H1 (cell line): Measurements from ENCODE around the gene SMTNL2. TPM values are rescaled to one million over a fixed set of nuclear protein-coding genes. Genes with fewer than 3 reads are reported as not detected.

Experiments used
- CTCF ChIA-PET: fragments of 300-600 bp; sonication (Branson Sonifier 250); formaldehyde crosslinking; loops from one replicate; lab custom pipeline; 2021; ENCODE audit not compliant: partially characterized antibody; lab: Charles Lee
- POLR2A ChIA-PET: fragments of 300-600 bp; sonication (Branson Sonifier 250); formaldehyde crosslinking; loops from one replicate; lab custom pipeline; 2021; ENCODE audit warnings: inconsistent platforms; ENCODE audit not compliant: partially characterized antibody; lab: Charles Lee
- DNase-seq, 2 experiments: peaks; one replicate each; pipeline versions ENCODE4 v3.0.0 to v3.0.0-alpha.2; 2010 to 2022; ENCODE audit warnings: low spot score in 2 of 2, low read depth in 1 of 2, mixed read lengths in 1 of 2
- FAIRE-seq: peaks from 2 replicates; lab custom pipeline; 2011; peaks lifted over from hg19 to GRCh38; lab: Jason Lieb, UNC
- H2AFZ ChIP-seq: 2 replicates; pipeline ENCODE4 v1.8.1; 2012; ENCODE audit warnings: low read length, inconsistent platforms
- H2AK5ac ChIP-seq: 2 replicates; pipeline ENCODE4 v1.6.1; 2013; ENCODE audit warnings: low read depth, low read length
- H2BK120ac ChIP-seq: replicated peaks from 2 replicates; pipeline ENCODE3; 2013; ENCODE audit warnings: low read depth, low read length, inconsistent platforms
- H2BK12ac ChIP-seq: 2 replicates; pipeline ENCODE4 v1.6.1; 2013; ENCODE audit warnings: low read depth, low read length
- H2BK15ac ChIP-seq: 2 replicates; pipeline ENCODE4 v1.6.1; 2013; ENCODE audit warnings: low read length
- H2BK20ac ChIP-seq: 2 replicates; pipeline ENCODE4 v1.6.1; 2013; ENCODE audit warnings: low read length
- H2BK5ac ChIP-seq: 2 replicates; pipeline ENCODE4 v1.6.1; 2013; ENCODE audit warnings: low read depth, low read length
- H3K14ac ChIP-seq: 2 replicates; pipeline ENCODE4 v1.6.1; 2013; ENCODE audit warnings: inconsistent platforms; ENCODE audit not compliant: insufficient read length
- H3K18ac ChIP-seq: 2 replicates; pipeline ENCODE4 v1.6.1; 2013; ENCODE audit warnings: low read length; ENCODE audit errors: extremely low read depth
- H3K23ac ChIP-seq: 2 replicates; pipeline ENCODE4 v1.6.1; 2013; ENCODE audit warnings: inconsistent platforms; ENCODE audit not compliant: insufficient read length
- H3K23me2 ChIP-seq: 2 replicates; pipeline ENCODE4 v1.6.1; 2013; ENCODE audit warnings: low read depth, low read length
- H3K27ac ChIP-seq: 2 replicates; pipeline ENCODE4 v1.6.1; 2011; ENCODE audit warnings: low read depth, low read length, inconsistent platforms
- H3K27me3 ChIP-seq, 4 experiments: replicated peaks in 1 of 4; 1 replicate in 1 of 4; 2 replicates in 3 of 4; pipeline versions ENCODE4 v1.6.1 to v1.8.1; 2011 to 2013; ENCODE audit warnings: low read length in 3 of 4, mild to moderate bottlenecking in 3 of 4, inconsistent platforms in 2 of 4, mixed read lengths in 2 of 4, moderate library complexity in 1 of 4; ENCODE audit not compliant: control insufficient read depth in 3 of 4, insufficient read depth in 3 of 4; ENCODE audit errors: extremely low read depth in 1 of 4
- H3K36me3 ChIP-seq, 4 experiments: 2 replicates each; pipeline versions ENCODE4 v1.6.1 to v1.8.1; 2011 to 2013; ENCODE audit warnings: mild to moderate bottlenecking in 4 of 4, low read length in 3 of 4, moderate library complexity in 2 of 4, control low read depth in 1 of 4, inconsistent platforms in 1 of 4; ENCODE audit not compliant: insufficient read depth in 4 of 4, control insufficient read depth in 2 of 4
- H3K4ac ChIP-seq: replicated peaks from 2 replicates; pipeline ENCODE3; 2013; ENCODE audit warnings: low read length, low read depth, mixed read lengths, inconsistent platforms; ENCODE audit not compliant: insufficient read length
- H3K4me1 ChIP-seq, 4 experiments: replicated peaks in 1 of 4; 1 replicate in 1 of 4; 2 replicates in 3 of 4; pipeline versions ENCODE4 v1.6.1 to v1.8.1; 2011 to 2013; ENCODE audit warnings: low read length in 3 of 4, inconsistent platforms in 2 of 4, mixed read lengths in 1 of 4; ENCODE audit not compliant: insufficient read depth in 4 of 4, control insufficient read depth in 3 of 4
- H3K4me2 ChIP-seq, 2 experiments: 2 replicates each; pipeline versions ENCODE4 v1.6.1 to v1.8.1; 2011 to 2013; ENCODE audit warnings: low read depth in 2 of 2, low read length in 2 of 2, control low read depth in 1 of 2, inconsistent platforms in 1 of 2, mild to moderate bottlenecking in 1 of 2; ENCODE audit not compliant: insufficient read depth in 1 of 2
- H3K4me3 ChIP-seq, 4 experiments: fragments of 200-600, 300-600 bp in 1 of 4; sonication (generic), shearing (Covaris generic), sonication (Bioruptor Twin) in 1 of 4; 2 replicates each; pipeline versions ENCODE4 v1.5.1 to v1.8.1; 2011 to 2016; ENCODE audit warnings: low read length in 4 of 4, low read depth in 3 of 4, control low read depth in 2 of 4, inconsistent platforms in 2 of 4, mild to moderate bottlenecking in 2 of 4, mixed read lengths in 1 of 4, moderate library complexity in 1 of 4; ENCODE audit not compliant: insufficient read depth in 2 of 4; ENCODE audit errors: extremely low read depth in 1 of 4
- H3K56ac ChIP-seq: replicated peaks from 2 replicates; pipeline ENCODE3; 2013; ENCODE audit warnings: low read depth, mild to moderate bottlenecking, mixed read lengths, low read length, inconsistent platforms; ENCODE audit not compliant: insufficient read length
- H3K79me1 ChIP-seq: 2 replicates; pipeline ENCODE4 v1.6.1; 2013; ENCODE audit warnings: low read depth, low read length, control low read depth
- H3K79me2 ChIP-seq, 2 experiments: 2 replicates each; pipeline versions ENCODE4 v1.6.1 to v1.8.1; 2012 to 2013; ENCODE audit warnings: low read length in 2 of 2, mild to moderate bottlenecking in 2 of 2, inconsistent platforms in 1 of 2; ENCODE audit not compliant: insufficient read depth in 2 of 2, control insufficient read depth in 1 of 2
- H3K9ac ChIP-seq, 4 experiments: replicated peaks in 1 of 4; 1 replicate in 1 of 4; 2 replicates in 3 of 4; pipeline versions ENCODE4 v1.6.1 to v1.8.1; 2011 to 2013; ENCODE audit warnings: low read depth in 3 of 4, low read length in 3 of 4, control low read depth in 2 of 4, mild to moderate bottlenecking in 2 of 4, moderate library complexity in 2 of 4, inconsistent platforms in 1 of 4; ENCODE audit errors: extremely low read depth in 1 of 4
- H3K9me3 ChIP-seq, 2 experiments: 2 replicates each; pipeline versions ENCODE4 v1.6.1 to v1.8.1; 2012 to 2013; ENCODE audit warnings: mild to moderate bottlenecking in 2 of 2, moderate library complexity in 2 of 2, control low read depth in 1 of 2, inconsistent platforms in 1 of 2, low read depth in 1 of 2, low read length in 1 of 2, mixed read lengths in 1 of 2; ENCODE audit not compliant: insufficient read depth in 2 of 2
- H4K20me1 ChIP-seq, 2 experiments: replicated peaks in 1 of 2; 2 replicates each; pipeline versions ENCODE3 to v1.8.1; 2011 to 2013; ENCODE audit warnings: inconsistent platforms in 2 of 2, low read length in 2 of 2, mild to moderate bottlenecking in 1 of 2; ENCODE audit not compliant: insufficient read depth in 2 of 2, control insufficient read depth in 1 of 2
- H4K5ac ChIP-seq: 2 replicates; pipeline ENCODE4 v1.6.1; 2013; ENCODE audit warnings: low read length, low read depth, mixed read lengths, inconsistent platforms; ENCODE audit not compliant: insufficient read length
- H4K8ac ChIP-seq: 2 replicates; pipeline ENCODE4 v1.8.0; 2013; ENCODE audit warnings: mild to moderate bottlenecking, moderate library complexity, low read length, inconsistent platforms; ENCODE audit not compliant: insufficient read depth; ENCODE audit errors: extremely low read depth
- H4K91ac ChIP-seq: replicated peaks from 2 replicates; pipeline ENCODE3; 2013; ENCODE audit warnings: low read length, mixed read lengths, inconsistent platforms; ENCODE audit not compliant: insufficient read length
- FOSL1 ChIP-seq: IDR thresholded peaks from 2 replicates; pipeline ENCODE4 v1.6.1; 2011; ENCODE audit warnings: mild to moderate bottlenecking, low read depth, low read length, moderate library complexity; ENCODE audit not compliant: insufficient read depth
- HDAC2 ChIP-seq, 2 experiments: fragments of 300-600 bp in 1 of 2; sonication (generic) in 1 of 2; IDR thresholded peaks; 2 replicates each; pipeline ENCODE4 v1.6.1; 2011 to 2012; ENCODE audit warnings: low read depth in 2 of 2, low read length in 2 of 2, mild to moderate bottlenecking in 2 of 2, moderate library complexity in 2 of 2, borderline replicate concordance in 1 of 2, inconsistent platforms in 1 of 2
- RAD21 ChIP-seq, 2 experiments: IDR thresholded peaks in 1 of 2; conservative IDR thresholded peaks in 1 of 2; 2 replicates each; pipeline ENCODE4 v1.6.1; 2011; ENCODE audit warnings: low read depth in 2 of 2, low read length in 2 of 2, improper control_type of control experiment in 1 of 2, inconsistent platforms in 1 of 2, mild to moderate bottlenecking in 1 of 2, moderate library complexity in 1 of 2
- SAP30 ChIP-seq: fragments of 300-600 bp; sonication (generic); IDR thresholded peaks from 2 replicates; pipeline ENCODE4 v1.7.1; 2012; ENCODE audit warnings: low read length, moderate library complexity, mild to moderate bottlenecking, inconsistent platforms; ENCODE audit not compliant: insufficient read depth, insufficient replicate concordance
- TCF12 ChIP-seq: IDR thresholded peaks from 2 replicates; pipeline ENCODE4 v1.6.1; 2011; ENCODE audit warnings: low read depth, mild to moderate bottlenecking, low read length
- WGBS, 2 experiments: shearing (Covaris generic) in 1 of 2; methylation state at CpG; one replicate each; pipeline versions ENCODE4 v1.1.6 to v1.1.7; 2013 to 2015; ENCODE audit warnings: low lambda C conversion rate in 2 of 2, mixed read lengths in 2 of 2, inconsistent platforms in 1 of 2, low coverage in 1 of 2, missing lambda C conversion rate in 1 of 2; ENCODE audit not compliant: insufficient replicate concordance in 2 of 2, insufficient coverage in 1 of 2, insufficient read length in 1 of 2; ENCODE audit errors: extremely low coverage in 1 of 2, missing lambda C conversion rate in 1 of 2; 5-methylcytosine and 5-hydroxymethylcytosine counted together
- polyA plus RNA-seq, 7 experiments: library from polyadenylated mRNA; depleted of rRNA in 3 of 7; stranded (reverse) in 5 of 7; unstranded in 2 of 7; fragments of >200 nt in 5 of 7; fragments of 200-250 nt in 2 of 7; gene quantifications; 1 replicate in 5 of 7; 2 replicates in 1 of 7; 4 replicates in 1 of 7; pipeline versions ENCODE4 v1.2.1 to v1.2.3, GENCODE V29; 2011 to 2013; ENCODE audit warnings: missing spikeins in 2 of 7, mixed read lengths in 2 of 7
- total RNA-seq: library from RNA; stranded (reverse); fragmentation: NEBNext Ultra II Directional; extraction: Animal tissue kit (Norgen Biotek cat#: 25700); gene quantifications from 2 replicates; pipeline ENCODE4 v1.2.1, GENCODE V29; 2021

SMTNL2 gene
- total and polyA plus RNA-seq, 2 of the 8 experiments (the other 6 are each of a cell fraction or from before 2014, with no cell fraction given), result 3.6 to 4.5 TPM

DNA sequence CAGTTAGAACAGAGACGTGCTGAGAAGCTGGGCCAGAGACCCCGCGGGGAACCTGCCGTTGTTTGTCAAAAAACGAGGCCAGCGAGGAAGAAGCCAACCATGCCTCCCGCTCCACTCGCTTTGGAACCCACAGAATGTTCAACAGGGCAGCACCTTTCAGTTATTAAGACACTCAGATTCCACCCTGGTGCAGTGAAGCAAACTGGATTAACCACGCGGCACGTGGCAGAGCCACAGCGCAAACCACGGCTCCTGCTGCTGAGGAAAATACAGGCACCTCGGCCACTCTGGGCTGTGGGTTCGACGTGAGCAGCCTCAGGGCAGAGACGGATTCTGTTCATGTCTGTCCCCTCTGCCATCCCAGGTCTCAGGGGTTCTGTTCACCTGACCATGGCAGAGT, 32.8 kb downstream of the SMTNL2 start:
- H2BK20ac ChIP-seq, result no peak overlapping the region; the same call in 1 of the 2 replicates
- ChIA-PET POLR2A (no interaction called here), CTCF (interaction anchor here (0.6 to 3.0 kb wide), 4 partner anchors 33 to 481 kb away, joined by 3 to 19 read pairs (median 4); no protein-coding TSS in a partner anchor)
- no peaks in the 10 kb centered on the region for H3K36me3 ChIP-seq
- 0 out of 2 replicates have a peak overlapping the region, but pooled peaks have one; percentile 16 for H2AFZ ChIP-seq
- no peak overlapping the region for H3K4ac ChIP-seq
- H3K9me3 ChIP-seq, result no peaks in the 10 kb centered on the region
- no peaks in the 10 kb centered on the region; the same call in 1 of the 2 replicates for H3K23me2 ChIP-seq
- no peak overlapping the region for H2BK5ac ChIP-seq
- peak overlapping the region; percentile 41; the same call in 1 of the 2 replicates for H4K8ac ChIP-seq
- H2BK15ac ChIP-seq, result peak overlapping the region; percentile 66; the same call in 1 of the 2 replicates
- peaks cover 0 to 6% (median 0%) of the 10 kb centered on the region in 4 experiments; a peak in 2 of 7 replicates for H3K4me1 ChIP-seq
- H3K23ac ChIP-seq, result no peak overlapping the region
- H3K18ac ChIP-seq, result no peak overlapping the region
- WGBS, 2 experiments, result 92% methylated on average over 17 of the region's 17 CpGs; no CpG with 5 or more reads in 1 of the 2 experiments
- no peak overlapping the region for H3K4me2 ChIP-seq
- H3K56ac ChIP-seq, result no peak overlapping the region
- 0 out of 7 replicates have a peak, but pooled peaks cover 0 to 2% (median 0%) of the 10 kb centered on the region in 4 experiments for H3K27me3 ChIP-seq
- no peak overlapping the region for H3K27ac ChIP-seq
- no peak overlapping the region for H3K4me3 ChIP-seq
- H3K79me1 ChIP-seq, result no peaks in the 10 kb centered on the region
- H3K9ac ChIP-seq, result no peak overlapping the region
- no peak for FAIRE-seq
- no peak overlapping the region for H3K14ac ChIP-seq
- no peak for DNase-seq
- peak overlapping the region; percentile 53; the same call in 1 of the 2 replicates for H2BK12ac ChIP-seq
- no peak overlapping the region for H4K5ac ChIP-seq
- no peak overlapping the region for H2BK120ac ChIP-seq
- no peak overlapping the region for H2AK5ac ChIP-seq
- H4K20me1 ChIP-seq, result no peaks in the 10 kb centered on the region
- no peaks in the 10 kb centered on the region for H3K79me2 ChIP-seq
- H4K91ac ChIP-seq, result no peak overlapping the region
- TF ChIP-seq FOSL1, result no peak
- TF ChIP-seq HDAC2 (IDR thresholded peaks at IDR 0.05; ENCODE audit: borderline replicate concordance in 1 of 2, low read depth in 2 of 2, low read length in 2 of 2), result no peak
- TF ChIP-seq SAP30, result no peak
- TF ChIP-seq RAD21 (IDR thresholded peaks at IDR 0.05 in 1 of 2, conservative IDR thresholded peaks at IDR 0.05 in 1 of 2; ENCODE audit: low read depth in 2 of 2, low read length in 2 of 2), result no peak
- TF ChIP-seq TCF12, result no peak
